ENCODE measurements around the gene SEMA3G. TPM values are rescaled to one million over a fixed set of nuclear protein-coding genes. Genes with fewer than 3 reads are reported as not detected.
A peak's percentile ranks its signal among the peaks of the same experiment; 100 is the strongest.

Gene SEMA3G
- total RNA-seq, 1 experiment from 2014 or later, result 0.32 TPM

- Histone ChIP-seq H3K27me3 (replicated peaks; ENCODE audit: control insufficient read depth, insufficient read depth, low read length) (no peaks in the 10 kb centered on the region), H3K36me3 (ENCODE audit: control insufficient read depth, insufficient read depth, low read length) (peaks cover 2% of the 10 kb centered on the region), H3K9me3 (no peaks in the 10 kb centered on the region), H3K4me3 (ENCODE audit: low read depth, low read length) (no peak overlapping the region), H3K4me1 (no peaks in the 10 kb centered on the region)
- TF ChIP-seq CTCF (IDR thresholded peaks at IDR 0.05; ENCODE audit: insufficient read depth in 1 of 2, low read depth in 1 of 2, low read length in 1 of 2, severe bottlenecking in 1 of 2, unreplicated experiment in 1 of 2), result no peak
- POLR2A ChIA-PET, result no interaction called here
- no peak overlapping the region for H3K27ac Mint-ChIP-seq (ENCODE audit: unreplicated experiment)
- no peaks in the 10 kb centered on the region for H3K9me3 Mint-ChIP-seq (ENCODE audit: unreplicated experiment)
- TSS peak; percentile 12 for BruUV-seq (replicated peaks)
- no peaks in the 10 kb centered on the region for H3K27me3 Mint-ChIP-seq (ENCODE audit: insufficient read depth, unreplicated experiment)
- H3K4me3 Mint-ChIP-seq (ENCODE audit: unreplicated experiment), result no peak overlapping the region
- intact Hi-C loops (cut with micrococcal nuclease; ENCODE audit: unreplicated experiment), result no loop called here
- CTCF ChIA-PET, result no interaction called here
- H3K4me1 Mint-ChIP-seq (ENCODE audit: low read depth, unreplicated experiment), result no peaks in the 10 kb centered on the region
- H3K36me3 Mint-ChIP-seq (ENCODE audit: insufficient read depth, unreplicated experiment), result peaks cover 31% of the 10 kb centered on the region
- no peak for DNase-seq
Measured at GRCh38 chr3:52480768-52481715, 36.1 kb upstream of the SEMA3G start.

DNA sequence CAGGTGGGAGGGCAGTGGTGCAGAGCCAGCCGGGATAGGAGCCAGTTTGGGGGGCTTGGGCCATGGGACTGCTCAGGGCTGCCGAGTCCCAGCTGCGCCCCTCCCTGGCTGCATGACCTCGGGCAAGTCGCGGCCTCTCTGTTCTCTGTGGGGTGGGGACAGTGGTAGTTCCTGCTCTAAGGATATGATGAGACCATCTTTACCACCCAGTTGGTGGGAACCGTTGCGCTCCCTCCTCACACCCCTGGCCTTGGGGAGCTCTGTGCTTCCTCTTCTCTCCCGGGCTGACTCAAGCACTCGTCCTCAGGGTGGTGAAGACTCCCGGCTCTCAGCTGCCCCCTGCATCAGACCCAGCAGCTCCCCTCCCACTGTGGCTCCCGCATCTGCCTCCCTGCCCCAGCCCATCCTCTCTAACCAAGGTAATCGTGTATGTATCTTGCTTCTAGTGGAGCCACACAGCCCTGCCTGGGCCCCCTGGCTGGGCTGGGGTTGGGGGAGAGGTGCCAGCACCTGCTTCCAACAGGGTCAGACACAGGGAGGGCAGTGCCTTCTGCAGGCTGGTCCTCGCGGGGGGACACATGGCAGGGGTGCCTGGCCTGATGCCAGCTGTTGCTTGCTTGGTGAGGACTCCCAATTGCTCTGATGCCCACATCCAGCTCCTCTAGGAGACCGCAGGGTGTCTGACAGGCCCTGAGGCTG lies 35.1 kb upstream of the SEMA3G start:
- Histone ChIP-seq H3K4me1 (no peaks in the 10 kb centered on the region), H3K4me3 (ENCODE audit: low read depth, low read length) (no peak overlapping the region), H3K36me3 (ENCODE audit: control insufficient read depth, insufficient read depth, low read length) (peaks cover 2% of the 10 kb centered on the region), H3K9me3 (no peaks in the 10 kb centered on the region), H3K27me3 (replicated peaks; ENCODE audit: control insufficient read depth, insufficient read depth, low read length) (no peaks in the 10 kb centered on the region)
- CTCF ChIA-PET, result no interaction called here
- Mint-ChIP-seq H3K4me1 (ENCODE audit: low read depth, unreplicated experiment) (no peaks in the 10 kb centered on the region), H3K27me3 (ENCODE audit: insufficient read depth, unreplicated experiment) (no peaks in the 10 kb centered on the region), H3K4me3 (ENCODE audit: unreplicated experiment) (no peak overlapping the region), H3K36me3 (ENCODE audit: insufficient read depth, unreplicated experiment) (peaks cover 40% of the 10 kb centered on the region), H3K27ac (ENCODE audit: unreplicated experiment) (no peak overlapping the region), H3K9me3 (ENCODE audit: unreplicated experiment) (no peaks in the 10 kb centered on the region)
- no peak for DNase-seq
- no peak for TF ChIP-seq CTCF (IDR thresholded peaks at IDR 0.05; ENCODE audit: insufficient read depth in 1 of 2, low read depth in 1 of 2, low read length in 1 of 2, severe bottlenecking in 1 of 2, unreplicated experiment in 1 of 2)
- POLR2A ChIA-PET, result no interaction called here
- intact Hi-C loops (cut with micrococcal nuclease; ENCODE audit: unreplicated experiment), result no loop called here
- BruUV-seq (replicated peaks), result no TSS peak

- Mint-ChIP-seq H3K36me3 (ENCODE audit: insufficient read depth, unreplicated experiment) (peaks cover 47% of the 10 kb centered on the region), H3K4me1 (ENCODE audit: low read depth, unreplicated experiment) (no peaks in the 10 kb centered on the region), H3K27ac (ENCODE audit: unreplicated experiment) (no peak overlapping the region), H3K27me3 (ENCODE audit: insufficient read depth, unreplicated experiment) (no peaks in the 10 kb centered on the region), H3K9me3 (ENCODE audit: unreplicated experiment) (no peaks in the 10 kb centered on the region), H3K4me3 (ENCODE audit: unreplicated experiment) (no peak overlapping the region)
- Histone ChIP-seq H3K4me3 (ENCODE audit: low read depth, low read length) (no peak overlapping the region), H3K36me3 (ENCODE audit: control insufficient read depth, insufficient read depth, low read length) (peaks cover 2% of the 10 kb centered on the region), H3K4me1 (no peaks in the 10 kb centered on the region), H3K9me3 (no peaks in the 10 kb centered on the region), H3K27me3 (replicated peaks; ENCODE audit: control insufficient read depth, insufficient read depth, low read length) (no peaks in the 10 kb centered on the region)
- no peak for TF ChIP-seq CTCF (IDR thresholded peaks at IDR 0.05; ENCODE audit: insufficient read depth in 1 of 2, low read depth in 1 of 2, low read length in 1 of 2, severe bottlenecking in 1 of 2, unreplicated experiment in 1 of 2)
- no TSS peak for BruUV-seq (replicated peaks)
- no peak for DNase-seq
- ChIA-PET POLR2A (interaction anchor here (0.6 kb wide), 1 partner anchor 92 kb away, joined by 3 read pairs; no protein-coding TSS in a partner anchor), CTCF (no interaction called here)
- intact Hi-C loops (cut with micrococcal nuclease; ENCODE audit: unreplicated experiment), result no loop called here
Measured at GRCh38 chr3:52479037-52479876, 34.4 kb upstream of the SEMA3G start.
